Naive thymus-derived CD8-positive, alpha-beta T cell (primary cell): Measurements from ENCODE around the gene NDST1. TPM values are rescaled to one million over a fixed set of nuclear protein-coding genes. Genes with fewer than 3 reads are reported as not detected.

Experiments
- ATAC-seq, 2 donors: fragments of 150-1000 bp; cut with Tn5 transposase in 1 of 2; sonication (Bioruptor Pico), chemical (Tn5 transposase) in 1 of 2; 1 replicate in 1 of 2; 2 replicates in 1 of 2; pipeline ENCODE4 v1.10.0; 2021; ENCODE audit warnings: mild to moderate bottlenecking in 2 of 2, moderate library complexity in 2 of 2
- POLR2A ChIA-PET: fragments of 350-600 bp; sonication (Branson Sonifier 250); formaldehyde crosslinking; loops from one replicate; lab custom pipeline; 2021; ENCODE audit warnings: antibody characterized with exemption; lab: Charles Lee
- DNase-seq, 10 donors: peaks; one replicate each; pipeline versions ENCODE4 v3.0.0 to v3.0.0-alpha.2; 2020 to 2022
- H3K27ac Mint-ChIP-seq, 10 donors: one replicate each; pipeline ENCODE4 v1.8.0; 2020 to 2022; ENCODE audit warnings: mild to moderate bottlenecking in 10 of 10, mixed read lengths in 10 of 10, moderate library complexity in 4 of 10, inconsistent platforms in 1 of 10
- H3K27me3 Mint-ChIP-seq, 5 donors: one replicate each; pipeline ENCODE4 v1.8.0; 2021 to 2022; ENCODE audit warnings: mixed read lengths in 5 of 5
- H3K36me3 Mint-ChIP-seq, 3 donors: one replicate each; pipeline ENCODE4 v1.8.0; 2020 to 2022; ENCODE audit warnings: mixed read lengths in 3 of 3, mild to moderate bottlenecking in 2 of 3, inconsistent platforms in 1 of 3
- H3K4me1 Mint-ChIP-seq, 4 donors: one replicate each; pipeline ENCODE4 v1.8.0; 2021 to 2022; ENCODE audit warnings: mixed read lengths in 4 of 4
- H3K4me3 Mint-ChIP-seq, 10 donors: one replicate each; pipeline ENCODE4 v1.8.0; 2020 to 2022; ENCODE audit warnings: mild to moderate bottlenecking in 10 of 10, mixed read lengths in 10 of 10, moderate library complexity in 6 of 10, inconsistent platforms in 1 of 10
- H3K9me3 Mint-ChIP-seq, 9 donors: one replicate each; pipeline ENCODE4 v1.8.0; 2020 to 2022; ENCODE audit warnings: mixed read lengths in 9 of 9, mild to moderate bottlenecking in 3 of 9, inconsistent platforms in 1 of 9, moderate library complexity in 1 of 9
- polyA plus RNA-seq, 3 donors: library from polyadenylated mRNA; unstranded; fragments of 300-500 nt; fragmentation: Illumina TruSeq; gene quantifications; one replicate each; pipeline ENCODE4 v1.2.3, GENCODE V29; 2021
- total RNA-seq, 8 experiments: library from RNA in 2 of 8; stranded (reverse) in 2 of 8; gene quantifications; one replicate each; pipeline ENCODE4 v1.2.3 and lab custom pipeline; 2021 to 2026

The NDST1 gene
- total and polyA plus RNA-seq, 5 experiments from 2014 or later: 0.54 to 0.81 (median 0.55) TPM; not detected in 2

DNA sequence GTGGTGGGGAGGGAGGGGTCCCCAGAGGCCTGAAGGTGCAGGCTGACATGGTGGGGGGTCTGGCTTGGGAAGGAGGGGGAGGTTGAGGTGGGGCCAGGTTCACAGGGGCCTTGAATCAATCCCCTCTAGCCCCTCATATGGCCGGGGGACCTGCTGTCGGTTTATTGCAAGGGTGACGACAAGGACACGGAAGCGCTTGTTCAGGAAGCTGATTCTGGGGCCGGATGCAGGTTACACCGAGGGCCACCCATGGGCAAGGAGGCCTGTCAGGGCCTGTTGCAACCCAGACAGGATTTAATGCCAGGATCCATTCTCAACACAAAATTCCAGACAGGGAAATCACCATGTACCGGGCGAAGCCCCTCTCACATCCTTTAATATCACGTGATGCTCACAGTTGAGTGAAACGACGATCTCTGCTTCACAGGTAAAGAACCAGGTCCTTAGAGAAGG lies 90.9 kb downstream of the NDST1 start:
- no peak overlapping the region for H3K4me3 Mint-ChIP-seq
- H3K27me3 Mint-ChIP-seq: peaks cover 0 to 6% (median 1%) of the 10 kb centered on the region in 5 donors
- no peaks in the 10 kb centered on the region for H3K36me3 Mint-ChIP-seq
- no peak for ATAC-seq
- POLR2A ChIA-PET: no interaction called here
- no peak overlapping the region for H3K27ac Mint-ChIP-seq
- DNase-seq: no peak
- H3K9me3 Mint-ChIP-seq: no peaks in the 10 kb centered on the region
- no peaks in the 10 kb centered on the region for H3K4me1 Mint-ChIP-seq

- DNase-seq (no peak), ATAC-seq (no peak)
- H3K9me3 Mint-ChIP-seq: no peaks in the 10 kb centered on the region
- H3K4me1 Mint-ChIP-seq: no peaks in the 10 kb centered on the region
- H3K27ac Mint-ChIP-seq: no peak overlapping the region
- POLR2A ChIA-PET: no interaction called here
- no peaks in the 10 kb centered on the region for H3K36me3 Mint-ChIP-seq
- H3K27me3 Mint-ChIP-seq: peaks cover 0 to 6% (median 1%) of the 10 kb centered on the region in 5 donors
- H3K4me3 Mint-ChIP-seq: no peak overlapping the region
These were observed 91.3 kb downstream of the NDST1 start for GRCh38 chr5:150599281-150599680.

DNA sequence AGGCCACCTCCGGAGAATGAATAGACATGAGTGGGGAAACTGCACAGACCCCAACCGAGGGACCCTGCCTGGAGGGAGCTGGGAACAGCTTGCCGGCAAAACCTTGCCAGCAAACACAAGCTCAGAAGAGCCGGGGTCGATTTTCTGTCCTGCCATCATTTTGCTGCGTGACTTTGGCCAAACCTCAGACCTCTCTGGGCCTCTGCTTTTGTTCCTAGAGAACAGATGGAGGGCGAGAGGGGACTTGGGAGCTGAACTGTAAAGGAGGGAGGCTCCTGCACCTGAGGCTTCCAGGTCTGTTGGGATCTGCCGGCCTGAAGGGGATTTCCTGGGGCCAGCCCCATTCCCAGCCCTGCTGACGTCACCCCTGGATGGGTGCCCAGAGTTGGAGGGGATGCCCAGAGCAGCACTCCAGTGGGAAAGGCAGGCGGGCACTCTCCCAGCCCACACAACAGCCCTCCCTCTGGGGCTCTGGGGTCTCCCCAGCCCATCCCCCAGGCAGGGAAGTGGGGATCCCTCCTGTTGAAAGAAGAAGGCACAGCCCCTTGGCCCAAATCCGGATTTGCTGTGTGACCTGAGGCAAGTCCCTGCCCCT lies 92.1 kb downstream of the NDST1 start:
- Mint-ChIP-seq H3K27me3 (peaks cover 0 to 6% (median under 1%) of the 10 kb centered on the region in 5 donors), H3K36me3 (no peaks in the 10 kb centered on the region), H3K27ac (no peak overlapping the region), H3K4me3 (no peak overlapping the region), H3K4me1 (no peaks in the 10 kb centered on the region), H3K9me3 (no peaks in the 10 kb centered on the region)
- DNase-seq (no peak), ATAC-seq (no peak)
- POLR2A ChIA-PET: no interaction called here

GRCh38 chr5:150600616-150601490 lies 92.9 kb downstream of the NDST1 start:
- H3K4me3 Mint-ChIP-seq: no peak overlapping the region
- H3K9me3 Mint-ChIP-seq: no peaks in the 10 kb centered on the region
- H3K4me1 Mint-ChIP-seq: no peaks in the 10 kb centered on the region
- POLR2A ChIA-PET: no interaction called here
- peaks cover 0 to 6% (median 0%) of the 10 kb centered on the region in 5 donors for H3K27me3 Mint-ChIP-seq
- DNase-seq (no peak), ATAC-seq (no peak)
- H3K27ac Mint-ChIP-seq: no peak overlapping the region
- H3K36me3 Mint-ChIP-seq: no peaks in the 10 kb centered on the region

DNA sequence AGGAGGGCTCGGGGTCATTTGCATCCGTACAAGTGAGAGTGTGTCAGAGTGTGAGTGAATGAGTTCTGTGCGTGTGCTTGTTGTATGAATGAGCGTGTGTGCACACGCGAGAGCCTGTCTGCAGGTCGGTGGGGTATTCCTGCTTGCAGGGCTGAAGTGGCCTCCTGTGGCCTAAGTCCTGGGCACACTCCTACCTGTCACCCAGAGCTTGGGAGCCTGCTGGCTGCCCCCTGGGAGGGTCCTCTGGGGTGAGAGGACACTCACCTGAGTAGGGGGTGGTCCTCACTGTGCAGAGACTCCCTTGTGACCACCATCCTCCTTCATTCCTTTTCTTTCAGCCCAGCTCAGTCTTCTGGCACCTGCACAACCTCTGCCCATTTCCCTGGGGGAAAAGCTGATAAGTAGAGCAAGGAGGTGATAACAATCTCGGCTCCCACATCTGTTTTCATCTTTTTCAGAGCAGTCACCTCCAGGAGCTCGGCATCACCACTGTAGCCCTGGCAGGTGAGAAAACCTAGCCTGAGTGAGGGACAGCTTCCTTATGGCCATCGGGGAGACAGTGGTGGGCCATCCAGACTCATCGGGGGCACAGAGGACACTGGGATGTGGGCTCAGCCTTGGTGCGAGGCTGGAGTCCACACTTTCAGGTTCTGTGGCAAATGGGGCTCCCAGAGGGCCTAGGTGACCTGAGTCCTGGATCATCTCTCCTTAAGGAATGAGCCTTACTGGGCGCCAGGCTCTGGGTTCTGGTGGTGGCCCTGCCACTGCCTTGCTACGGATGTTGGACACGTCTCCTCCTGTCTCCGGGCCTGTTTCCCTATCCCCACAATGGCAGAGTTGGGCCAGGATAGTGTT lies 93.8 kb downstream of the NDST1 start:
- Mint-ChIP-seq H3K36me3 (no peaks in the 10 kb centered on the region), H3K4me1 (no peaks in the 10 kb centered on the region), H3K4me3 (no peak overlapping the region), H3K27me3 (peaks cover 0 to 6% (median 0%) of the 10 kb centered on the region in 5 donors), H3K27ac (no peak overlapping the region), H3K9me3 (no peaks in the 10 kb centered on the region)
- POLR2A ChIA-PET: no interaction called here
- no peak for DNase-seq
- ATAC-seq: no peak

DNA sequence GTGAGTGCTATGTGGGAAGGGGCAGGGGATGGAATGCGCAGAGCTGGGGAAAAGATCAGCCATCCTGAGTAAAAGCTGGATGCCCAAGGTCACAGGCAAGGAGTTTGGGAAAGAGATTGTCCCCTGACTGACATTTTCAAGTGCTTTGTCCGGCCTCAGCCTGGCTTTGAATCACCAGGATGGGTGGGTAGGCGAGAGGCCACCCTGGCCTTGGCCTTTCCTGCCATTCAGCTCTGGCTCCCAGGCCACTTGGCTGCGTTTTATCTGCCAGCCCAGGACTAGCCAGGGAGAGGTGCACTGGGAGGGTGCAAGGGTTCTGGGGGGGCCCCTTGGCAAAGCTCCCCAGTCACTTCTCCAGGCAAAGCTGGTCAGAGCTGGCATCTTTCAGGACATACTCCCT lies 95.1 kb downstream of the NDST1 start:
- Mint-ChIP-seq H3K4me3 (no peak overlapping the region), H3K36me3 (no peaks in the 10 kb centered on the region), H3K27ac (no peak overlapping the region), H3K4me1 (no peaks in the 10 kb centered on the region), H3K27me3 (peaks cover 0 to 6% (median 0%) of the 10 kb centered on the region in 5 donors), H3K9me3 (no peaks in the 10 kb centered on the region)
- POLR2A ChIA-PET: no interaction called here
- ATAC-seq (no peak), DNase-seq (no peak)

GRCh38 chr5:150603491-150603890 lies 95.6 kb downstream of the NDST1 start:
- Mint-ChIP-seq H3K4me3 (no peak overlapping the region), H3K27ac (no peak overlapping the region), H3K4me1 (no peaks in the 10 kb centered on the region), H3K27me3 (peaks cover 0 to 6% (median 0%) of the 10 kb centered on the region in 5 donors), H3K9me3 (no peaks in the 10 kb centered on the region), H3K36me3 (no peaks in the 10 kb centered on the region)
- POLR2A ChIA-PET: no interaction called here
- DNase-seq (no peak), ATAC-seq (no peak)

DNA sequence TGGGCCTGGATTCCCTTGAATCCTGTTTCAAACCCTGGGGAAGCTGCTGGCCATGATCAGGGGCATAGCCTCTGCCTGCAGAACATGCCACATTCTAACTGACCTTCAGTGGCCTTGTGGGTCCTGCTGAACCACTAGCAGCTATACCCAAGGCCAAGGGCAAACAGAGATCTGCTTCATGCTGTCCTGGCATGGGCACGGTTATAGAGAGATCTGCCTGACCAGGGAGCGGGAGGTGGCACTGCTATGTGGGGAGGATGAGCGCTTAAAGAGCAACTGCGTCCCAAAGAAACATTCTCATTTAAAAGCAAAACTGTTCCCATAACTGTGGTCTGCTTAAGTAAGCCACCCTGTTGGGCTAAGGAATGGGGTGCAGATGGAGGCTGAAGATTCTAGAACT lies 96.1 kb downstream of the NDST1 start:
- ATAC-seq (no peak), DNase-seq (no peak)
- Mint-ChIP-seq H3K4me1 (no peaks in the 10 kb centered on the region), H3K36me3 (no peaks in the 10 kb centered on the region), H3K4me3 (no peak overlapping the region), H3K27ac (no peak overlapping the region), H3K27me3 (peaks cover 0 to 6% (median 0%) of the 10 kb centered on the region in 5 donors), H3K9me3 (no peaks in the 10 kb centered on the region)
- POLR2A ChIA-PET: no interaction called here

- POLR2A ChIA-PET: no interaction called here
- ATAC-seq: no peak
These were observed 97.0 kb downstream of the NDST1 start for GRCh38 chr5:150604894-150605440.

GRCh38 chr5:150605546-150605945 lies 97.6 kb downstream of the NDST1 start:
- no peak for ATAC-seq
- H3K4me1 Mint-ChIP-seq: no peaks in the 10 kb centered on the region
- H3K27ac Mint-ChIP-seq: no peak overlapping the region
- no peaks in the 10 kb centered on the region for H3K9me3 Mint-ChIP-seq
- no peak for DNase-seq
- peaks cover 0 to 3% (median 0%) of the 10 kb centered on the region in 5 donors for H3K27me3 Mint-ChIP-seq
- H3K36me3 Mint-ChIP-seq: no peaks in the 10 kb centered on the region
- no peak overlapping the region for H3K4me3 Mint-ChIP-seq
- POLR2A ChIA-PET: no interaction called here

More at GRCh38 chr5:150604894-150605440, 97.0 kb downstream of the NDST1 start:
- H3K4me3 Mint-ChIP-seq: no peak overlapping the region
- H3K27me3 Mint-ChIP-seq: peaks cover 0 to 3% (median 0%) of the 10 kb centered on the region in 5 donors
- H3K9me3 Mint-ChIP-seq: no peaks in the 10 kb centered on the region
- H3K4me1 Mint-ChIP-seq: no peaks in the 10 kb centered on the region
- peak overlapping the region in 1 of 10 donors; percentile 19 for H3K27ac Mint-ChIP-seq
- H3K36me3 Mint-ChIP-seq: no peaks in the 10 kb centered on the region
- no peak for DNase-seq

- no peak overlapping the region for H3K27ac Mint-ChIP-seq
- ATAC-seq: no peak
- POLR2A ChIA-PET: no interaction called here
These were observed 98.5 kb downstream of the NDST1 start for GRCh38 chr5:150606476-150606875.

DNA sequence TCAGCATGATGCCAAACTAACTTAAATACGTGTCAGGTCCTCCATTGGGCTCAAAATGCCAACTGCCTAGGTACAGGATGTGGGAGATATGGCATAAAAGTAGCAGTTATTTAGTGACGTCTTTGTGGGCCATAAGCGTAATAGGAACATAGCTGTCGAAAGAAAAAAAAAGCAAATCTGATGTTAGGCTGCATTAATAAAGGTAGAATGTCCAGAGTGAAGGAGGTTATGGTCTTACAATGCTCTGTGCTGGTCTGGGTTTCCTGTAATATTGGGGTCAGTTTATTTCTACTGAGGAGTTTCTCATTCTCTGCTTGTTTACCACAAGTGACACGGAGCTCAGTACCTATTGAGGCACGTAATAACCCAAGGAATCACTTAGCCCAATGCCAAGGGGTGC lies 99.2 kb downstream of the NDST1 start:
- no peaks in the 10 kb centered on the region for H3K36me3 Mint-ChIP-seq
- DNase-seq (no peak), ATAC-seq (no peak)
- no peaks in the 10 kb centered on the region for H3K4me1 Mint-ChIP-seq
- H3K4me3 Mint-ChIP-seq: no peak overlapping the region
- no peaks in the 10 kb centered on the region for H3K9me3 Mint-ChIP-seq
- no peak overlapping the region for H3K27ac Mint-ChIP-seq
- POLR2A ChIA-PET: no interaction called here
- H3K27me3 Mint-ChIP-seq: peaks cover 0 to 2% (median 0%) of the 10 kb centered on the region in 5 donors

More at GRCh38 chr5:150606476-150606875, 98.5 kb downstream of the NDST1 start:
- peaks cover 0 to 3% (median 0%) of the 10 kb centered on the region in 5 donors for H3K27me3 Mint-ChIP-seq
- no peaks in the 10 kb centered on the region for H3K36me3 Mint-ChIP-seq
- H3K9me3 Mint-ChIP-seq: no peaks in the 10 kb centered on the region
- H3K4me1 Mint-ChIP-seq: no peaks in the 10 kb centered on the region
- H3K4me3 Mint-ChIP-seq: no peak overlapping the region
- no peak for DNase-seq
